ENCODE data around the gene NANS.

- TF ChIP-seq STAT1 (conservative IDR thresholded peaks at IDR 0.05): no peak
- TF ChIP-seq, protein P1, sequence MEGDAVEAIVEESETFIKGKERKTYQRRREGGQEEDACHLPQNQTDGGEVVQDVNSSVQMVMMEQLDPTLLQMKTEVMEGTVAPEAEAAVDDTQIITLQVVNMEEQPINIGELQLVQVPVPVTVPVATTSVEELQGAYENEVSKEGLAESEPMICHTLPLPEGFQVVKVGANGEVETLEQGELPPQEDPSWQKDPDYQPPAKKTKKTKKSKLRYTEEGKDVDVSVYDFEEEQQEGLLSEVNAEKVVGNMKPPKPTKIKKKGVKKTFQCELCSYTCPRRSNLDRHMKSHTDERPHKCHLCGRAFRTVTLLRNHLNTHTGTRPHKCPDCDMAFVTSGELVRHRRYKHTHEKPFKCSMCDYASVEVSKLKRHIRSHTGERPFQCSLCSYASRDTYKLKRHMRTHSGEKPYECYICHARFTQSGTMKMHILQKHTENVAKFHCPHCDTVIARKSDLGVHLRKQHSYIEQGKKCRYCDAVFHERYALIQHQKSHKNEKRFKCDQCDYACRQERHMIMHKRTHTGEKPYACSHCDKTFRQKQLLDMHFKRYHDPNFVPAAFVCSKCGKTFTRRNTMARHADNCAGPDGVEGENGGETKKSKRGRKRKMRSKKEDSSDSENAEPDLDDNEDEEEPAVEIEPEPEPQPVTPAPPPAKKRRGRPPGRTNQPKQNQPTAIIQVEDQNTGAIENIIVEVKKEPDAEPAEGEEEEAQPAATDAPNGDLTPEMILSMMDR (IDR thresholded peaks at IDR 0.05 in 2 of 3, conservative IDR thresholded peaks at IDR 0.05 in 1 of 3; ENCODE audit: control insufficient read depth in 2 of 3, extremely low read depth in 1 of 3, insufficient read depth in 1 of 3, low read depth in 3 of 3, low read length in 3 of 3): no peak
- no peak for TF ChIP-seq REST (IDR thresholded peaks at IDR 0.05; ENCODE audit: low read depth, low read length)
- no peak for TF ChIP-seq GABPA (IDR thresholded peaks at IDR 0.05; ENCODE audit: low read depth)
- TF ChIP-seq TCF7 (IDR thresholded peaks at IDR 0.05; ENCODE audit: borderline replicate concordance): no peak
- no peak for TF ChIP-seq JUND (IDR thresholded peaks at IDR 0.05; ENCODE audit: low read depth, low read length)
- TF ChIP-seq ZNF207 (IDR thresholded peaks at IDR 0.05; ENCODE audit: borderline replicate concordance): no peak
- TF ChIP-seq RBBP5 (conservative IDR thresholded peaks at IDR 0.05): no peak
- no peak for TF ChIP-seq NFXL1 (IDR thresholded peaks at IDR 0.05; ENCODE audit: borderline replicate concordance)
Observed at GRCh38 chr9:98009936-98010335, 46.6 kb upstream of the NANS start.

Measured in GM12878 (cell line).